ENCODE data around the gene RUFY4.
"Not testable (repeated sequence)": the region's sequence is repeated elsewhere in the genome, so short reads cannot be mapped to it uniquely, and the experiment has no call there.

RUFY4 gene

DNA sequence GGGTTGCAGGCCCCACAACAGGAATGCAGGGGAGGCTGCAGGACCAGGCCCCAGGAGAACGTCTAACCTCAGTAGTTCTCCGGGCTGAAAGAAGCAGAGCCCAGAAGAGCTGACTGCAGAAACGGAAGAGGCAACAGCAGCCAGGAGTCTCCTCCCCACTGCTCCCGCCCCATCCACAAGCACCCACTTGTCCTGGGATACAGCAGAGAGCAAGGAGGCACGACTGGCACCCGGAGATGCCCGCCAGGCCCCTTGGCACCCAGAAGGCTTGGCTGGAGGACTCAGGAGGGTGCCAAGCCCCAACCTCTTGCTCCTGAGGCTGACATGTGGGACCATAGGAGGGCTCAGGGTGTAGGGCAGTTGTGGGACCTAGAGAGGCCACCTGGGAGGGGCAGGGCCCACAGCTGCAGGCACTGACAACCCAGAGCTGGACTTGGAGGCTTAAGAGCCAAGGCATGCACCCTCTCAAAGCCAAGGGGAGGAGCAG lies 37.2 kb upstream of the RUFY4 start:
- no peak for DNase-seq

DNA sequence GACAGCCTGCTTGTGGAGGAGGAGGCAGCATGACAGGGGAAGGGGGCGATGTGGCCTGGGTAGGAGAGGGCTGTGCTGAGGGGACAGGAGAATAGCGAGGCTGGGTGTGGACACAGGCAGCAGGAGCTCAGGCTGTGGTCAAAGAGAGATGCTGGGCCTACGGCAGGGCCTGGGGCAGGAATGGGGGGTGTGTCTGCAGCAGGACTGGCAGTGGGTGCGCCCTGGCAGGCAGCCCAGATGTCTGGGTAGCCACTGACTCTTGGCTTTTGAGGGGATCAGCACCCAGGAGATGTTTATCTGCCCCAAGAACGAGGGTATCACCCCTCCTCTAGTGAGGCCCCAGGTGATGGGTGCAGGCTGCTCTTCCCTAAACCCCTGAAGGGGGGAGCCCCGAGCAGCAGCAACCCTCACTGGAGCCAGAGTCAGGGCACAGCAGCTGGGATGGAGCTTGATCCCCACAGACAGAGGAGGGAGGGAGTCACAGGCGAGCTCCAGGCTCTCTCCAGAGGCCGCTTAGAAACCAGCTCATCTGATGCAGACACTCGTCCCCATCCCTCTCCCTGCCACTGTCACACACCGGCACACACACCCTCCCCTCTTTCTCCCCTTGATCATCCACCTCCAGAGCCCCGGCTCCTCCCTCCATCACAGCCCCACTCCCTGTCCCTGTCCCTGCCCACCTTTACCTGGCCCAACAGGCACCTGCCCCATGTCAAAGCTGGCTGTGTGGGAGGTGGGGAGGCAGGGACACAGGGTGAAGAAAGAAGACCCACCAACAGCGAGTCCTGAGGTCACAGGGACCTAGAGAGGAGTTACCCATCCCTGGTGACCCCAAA lies 36.5 kb upstream of the RUFY4 start:
- no peak for DNase-seq

DNA sequence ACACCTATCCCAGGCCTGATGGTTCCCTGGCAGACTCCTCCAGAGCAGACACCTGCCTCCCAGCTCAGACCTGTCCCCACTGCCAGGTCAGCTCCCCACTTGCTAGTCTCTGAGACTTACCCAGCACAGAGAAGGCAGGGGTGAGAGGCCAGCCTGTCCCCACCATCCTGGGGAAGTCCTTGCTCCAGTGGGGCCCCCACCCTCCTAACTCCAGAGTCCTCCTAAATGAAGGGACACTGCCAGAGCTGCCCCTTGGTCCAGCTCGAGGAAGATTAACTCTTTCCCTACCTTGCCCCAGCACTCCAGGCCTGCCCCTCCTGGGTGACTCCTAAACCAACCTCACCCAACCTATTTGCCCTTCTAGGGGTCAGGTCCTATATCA lies 35.9 kb upstream of the RUFY4 start:
- DNase-seq, result no peak

DNA sequence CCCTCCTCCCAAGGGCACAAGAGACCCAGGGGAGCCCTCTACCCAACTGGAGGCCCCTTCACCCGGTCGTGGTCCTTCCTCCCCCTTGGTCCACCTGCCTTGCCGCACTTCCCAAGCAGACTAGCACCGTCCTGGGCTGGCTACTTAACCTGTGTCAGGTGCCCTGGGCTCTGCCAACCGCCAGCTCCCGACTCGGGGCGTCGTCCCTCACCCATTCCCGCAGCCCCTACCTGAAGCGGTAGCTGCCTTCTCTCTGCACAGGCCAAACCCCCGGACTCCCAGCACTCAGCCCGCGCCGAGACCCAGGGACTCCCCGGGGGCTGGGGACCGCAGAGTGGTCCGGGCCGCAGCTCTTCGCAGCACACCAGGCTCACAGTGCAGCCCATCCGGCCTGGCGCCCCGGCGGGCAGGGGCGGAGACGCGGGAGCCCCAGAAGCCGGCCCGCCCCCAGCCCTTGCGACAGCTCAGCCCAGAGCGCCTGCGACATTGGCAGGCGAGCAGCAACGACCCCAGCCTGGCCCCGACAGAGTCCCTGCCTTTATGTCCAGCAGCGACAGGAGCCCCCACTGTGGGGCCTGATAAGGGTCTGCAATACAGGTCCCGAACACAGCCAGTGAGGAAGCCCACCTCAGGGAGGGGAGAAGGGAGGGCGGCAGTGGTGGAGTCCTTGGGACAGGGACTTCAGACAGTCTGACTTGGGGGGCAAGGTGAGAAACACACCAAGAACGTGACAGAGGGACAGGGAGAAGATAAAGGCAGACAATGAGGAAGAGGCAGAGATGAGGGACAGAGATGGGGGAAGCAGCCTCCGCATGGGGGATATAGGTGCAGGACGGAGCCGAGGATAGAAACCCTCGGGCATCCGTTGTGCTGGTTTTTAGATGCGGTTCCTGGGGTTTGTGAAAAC lies 35.2 kb upstream of the RUFY4 start:
- DNase-seq, result no peak

DNA sequence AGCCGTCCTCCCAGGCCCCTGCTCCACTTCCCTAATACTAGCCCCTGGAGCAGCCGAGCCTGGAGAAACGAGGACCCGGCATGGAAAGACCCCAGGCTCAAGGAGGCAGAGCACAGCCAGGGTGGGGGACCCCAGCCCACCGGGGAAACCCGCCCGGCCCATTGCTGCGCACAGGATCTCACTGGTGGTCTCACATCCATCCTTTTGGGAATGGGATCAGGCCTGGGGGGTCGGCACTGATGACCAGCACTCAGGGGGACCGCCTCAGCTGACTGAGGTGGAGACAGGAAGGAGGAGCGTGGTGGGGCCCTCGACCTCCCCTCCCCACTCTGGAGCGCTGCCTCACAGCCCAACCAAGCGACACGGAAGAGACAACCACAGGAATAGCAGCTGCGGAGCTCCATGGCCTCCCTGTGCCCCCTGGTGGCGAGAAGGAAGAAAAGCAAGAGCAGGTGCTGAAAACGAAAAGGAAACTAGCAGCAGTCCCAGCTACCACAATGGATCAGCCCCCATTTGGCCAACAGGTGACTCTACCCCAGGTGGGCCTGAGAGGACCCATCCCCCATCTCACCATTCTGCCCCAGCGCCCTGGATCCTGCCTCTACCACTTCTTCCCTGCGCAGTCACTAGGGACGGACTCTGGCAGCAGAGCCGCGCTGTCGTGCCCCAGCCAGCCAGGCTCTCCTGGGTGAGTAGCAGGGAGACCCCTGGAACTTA lies 34.4 kb upstream of the RUFY4 start:
- not testable (repeated sequence) for DNase-seq

DNA sequence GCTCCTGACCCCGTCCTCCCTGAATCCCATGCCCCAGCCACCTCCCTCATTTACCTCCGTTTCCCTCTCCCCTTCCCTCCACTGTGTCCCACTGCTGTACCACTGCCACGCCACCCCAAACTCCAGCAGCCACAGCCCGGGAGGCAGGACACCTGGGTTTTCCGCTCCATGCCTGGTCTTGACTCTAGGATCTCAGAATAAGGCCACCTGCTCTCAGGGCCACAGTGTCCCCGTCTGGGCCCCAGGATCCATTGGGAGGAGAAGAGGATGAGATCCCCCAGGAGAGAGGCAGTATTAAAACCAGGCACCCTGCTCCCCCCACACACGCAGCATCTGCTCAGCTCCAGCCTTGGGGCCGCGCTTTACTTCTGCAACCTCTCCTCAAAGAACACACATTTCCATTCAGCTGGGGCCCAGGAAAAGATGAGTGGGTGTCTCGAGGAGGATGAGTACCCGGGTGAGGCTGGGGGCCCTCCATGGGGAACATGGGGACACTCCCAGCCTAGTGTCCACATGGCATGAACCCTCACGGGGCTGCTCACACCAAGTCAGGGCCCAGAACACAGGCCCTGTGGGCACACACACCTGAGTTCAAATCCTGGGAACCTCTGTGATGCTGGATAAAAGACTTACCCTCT lies 33.5 kb upstream of the RUFY4 start:
- no peak for DNase-seq

DNA sequence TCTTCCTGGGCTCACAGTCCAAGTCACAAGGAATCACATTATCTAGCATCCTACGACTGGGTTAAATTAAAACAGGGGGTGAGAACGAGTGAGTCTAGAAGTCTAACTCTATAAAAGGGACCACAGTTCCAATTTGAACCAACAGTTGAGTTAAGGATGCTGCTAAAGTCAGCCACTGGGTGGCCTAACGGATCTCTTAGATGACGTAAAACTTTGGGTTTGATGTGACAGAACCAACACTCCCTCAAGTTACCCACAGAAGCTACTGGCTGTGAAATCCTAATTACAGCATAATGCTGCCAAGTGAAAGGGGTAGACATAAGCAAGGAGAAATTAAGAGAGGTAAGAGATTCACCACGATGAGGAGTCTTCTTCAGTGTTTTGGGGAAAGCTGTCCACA lies 32.7 kb upstream of the RUFY4 start:
- DNase-seq, result no peak

DNA sequence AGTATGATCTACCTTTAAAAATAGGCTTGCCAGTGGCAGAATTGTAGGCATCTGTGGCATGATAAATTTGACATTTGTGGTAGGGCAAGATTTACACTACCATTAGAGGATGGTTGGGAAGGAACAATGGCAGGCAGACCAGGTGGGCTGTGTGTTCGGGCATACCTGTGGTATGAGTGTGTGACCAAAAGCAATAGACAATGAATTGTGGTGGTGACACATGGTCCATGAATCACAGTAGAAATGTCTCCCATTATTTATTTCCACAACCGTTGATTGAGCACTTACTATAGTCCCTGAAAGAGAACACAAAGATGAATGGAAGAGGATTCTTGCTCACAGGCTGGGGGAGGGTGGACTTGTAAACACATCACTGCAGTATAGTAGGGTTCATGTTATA lies 29.9 kb upstream of the RUFY4 start:
- DNase-seq, result no peak

DNA sequence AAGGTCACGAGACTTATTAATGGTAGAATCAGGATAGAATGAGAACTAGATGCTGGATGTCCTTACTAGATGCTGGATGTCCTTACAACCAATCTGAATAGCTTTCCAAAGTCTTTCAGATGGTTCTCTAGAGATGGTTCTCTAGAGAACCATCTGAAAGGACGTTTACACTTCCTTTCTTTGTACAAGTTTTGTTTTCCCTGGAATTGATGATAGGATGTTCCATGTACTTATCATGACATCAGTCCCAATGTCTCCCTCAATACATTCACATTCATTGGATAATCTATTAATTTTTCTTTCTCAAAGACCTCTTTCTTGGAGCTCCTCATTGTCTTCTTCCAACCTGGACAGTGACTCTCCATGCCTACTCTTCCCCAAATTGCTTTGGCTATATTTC lies 28.2 kb upstream of the RUFY4 start:
- no peak for DNase-seq

DNA sequence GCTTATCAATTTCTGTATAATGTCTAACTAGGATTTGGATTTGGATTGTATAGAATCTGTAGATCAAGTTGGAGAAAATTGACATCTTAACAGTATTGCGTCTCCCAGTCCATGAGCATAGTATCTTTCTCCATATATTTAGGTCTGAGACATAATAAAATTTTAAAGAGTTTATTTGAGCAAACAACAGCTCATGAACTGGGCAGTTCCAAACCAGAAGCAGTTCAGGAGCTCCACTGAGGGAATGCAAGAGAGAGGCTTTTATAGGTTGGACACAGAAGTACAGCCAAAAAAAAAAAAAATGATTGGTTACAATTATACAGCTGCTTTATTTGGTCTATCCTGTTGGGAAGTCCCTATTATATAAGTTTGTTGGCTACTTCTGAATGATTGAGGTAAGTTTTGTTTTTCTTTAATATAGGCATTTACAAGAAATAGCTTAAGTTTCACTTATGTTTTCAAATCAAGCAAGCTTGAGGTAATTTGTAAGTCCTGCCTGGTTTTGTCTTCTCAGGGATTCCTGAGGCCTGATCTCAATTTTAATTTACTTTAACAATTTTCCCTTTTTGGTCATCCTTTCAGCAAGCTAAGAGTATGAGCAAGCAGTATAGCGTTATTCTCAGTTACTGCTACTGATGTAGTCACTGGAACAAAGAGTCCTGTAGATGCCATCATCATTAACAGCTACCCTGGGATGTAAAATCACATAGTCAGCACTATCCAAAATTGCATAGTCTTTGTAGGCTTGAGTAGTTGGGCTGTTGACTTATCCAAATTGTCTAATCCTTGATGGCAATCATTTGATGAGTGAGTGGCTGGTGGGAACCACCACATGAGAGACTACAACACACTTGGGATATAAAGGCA lies 27.5 kb upstream of the RUFY4 start:
- DNase-seq, result no peak

DNA sequence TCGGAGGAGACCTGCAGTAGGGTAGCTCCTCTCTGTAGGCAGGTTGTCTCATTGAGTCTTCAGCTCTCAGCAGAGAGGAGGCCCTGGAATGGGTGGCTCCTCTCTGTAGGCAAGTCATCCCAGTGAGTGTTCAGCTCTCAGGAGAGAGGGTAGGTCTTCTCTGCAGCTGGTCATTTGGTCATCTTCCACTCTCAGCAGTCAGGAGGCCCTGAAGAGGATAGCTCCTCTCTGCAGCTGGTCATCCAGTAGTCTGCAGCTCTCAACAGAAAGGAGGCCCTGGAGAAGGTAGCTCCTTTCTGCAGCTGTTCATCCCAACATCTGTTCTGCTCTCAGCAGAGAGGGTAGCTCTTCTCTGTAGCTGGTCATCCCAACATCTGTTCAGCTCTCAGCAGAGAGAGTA lies 26.0 kb upstream of the RUFY4 start:
- no peak for DNase-seq

DNA sequence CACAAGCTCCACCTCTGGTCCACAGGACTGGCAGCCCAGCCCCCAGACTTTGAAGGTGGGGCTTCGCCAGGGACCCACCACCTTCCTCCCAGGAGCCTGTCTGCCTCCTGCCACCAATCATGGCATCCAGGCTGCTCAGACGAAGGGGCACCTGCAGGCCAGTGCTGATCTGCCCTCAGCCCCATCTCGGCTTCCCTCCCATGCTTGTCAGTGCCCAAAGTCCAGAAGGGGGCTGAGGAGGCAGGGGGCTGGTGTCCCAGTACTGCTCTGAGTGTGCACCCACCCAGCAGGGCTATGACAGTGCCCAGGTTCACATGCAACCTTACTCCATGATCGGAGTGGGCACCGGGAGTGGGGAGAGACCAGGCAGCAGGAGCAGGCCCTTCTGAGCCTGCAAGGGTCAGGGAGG lies 25.3 kb upstream of the RUFY4 start:
- no peak for DNase-seq

DNA sequence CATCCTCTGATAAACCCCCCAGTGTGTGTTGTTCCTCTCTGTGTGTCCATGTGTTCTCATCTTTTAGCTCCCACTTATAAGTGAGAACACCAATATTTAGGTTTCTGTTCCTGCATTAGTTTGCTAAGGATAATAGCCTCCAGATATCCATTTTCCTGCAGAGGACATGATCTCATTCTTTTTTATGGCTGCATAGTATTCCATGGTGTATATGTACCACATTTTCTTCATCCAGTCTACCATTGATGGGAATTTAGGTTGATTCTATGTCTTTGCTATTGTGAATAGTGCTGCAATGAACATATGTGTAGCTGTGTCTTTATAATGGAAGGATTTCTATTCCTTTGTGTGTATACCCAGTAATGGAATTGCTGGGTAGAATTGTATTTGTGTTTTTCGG lies 24.5 kb upstream of the RUFY4 start:
- not testable (repeated sequence) for DNase-seq

DNA sequence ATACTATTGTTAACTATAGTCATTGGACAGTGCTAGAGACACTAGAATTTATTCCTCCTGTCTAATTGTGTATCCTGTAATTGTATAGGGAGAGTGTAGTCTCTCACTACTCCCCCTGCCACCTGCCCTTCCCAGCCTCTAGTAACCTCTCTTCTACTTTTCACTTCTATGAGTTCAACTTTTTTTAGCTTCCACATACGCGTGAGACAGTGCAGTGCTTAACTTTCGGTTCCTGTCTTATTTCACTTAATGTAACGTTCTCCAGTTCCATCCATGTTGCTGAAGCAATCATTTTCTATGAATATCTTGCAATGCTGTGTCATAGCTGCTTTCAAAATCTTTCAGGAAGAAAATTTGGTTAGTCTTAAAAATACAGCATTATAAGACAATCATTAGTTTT lies 22.8 kb upstream of the RUFY4 start:
- no peak for DNase-seq

DNA sequence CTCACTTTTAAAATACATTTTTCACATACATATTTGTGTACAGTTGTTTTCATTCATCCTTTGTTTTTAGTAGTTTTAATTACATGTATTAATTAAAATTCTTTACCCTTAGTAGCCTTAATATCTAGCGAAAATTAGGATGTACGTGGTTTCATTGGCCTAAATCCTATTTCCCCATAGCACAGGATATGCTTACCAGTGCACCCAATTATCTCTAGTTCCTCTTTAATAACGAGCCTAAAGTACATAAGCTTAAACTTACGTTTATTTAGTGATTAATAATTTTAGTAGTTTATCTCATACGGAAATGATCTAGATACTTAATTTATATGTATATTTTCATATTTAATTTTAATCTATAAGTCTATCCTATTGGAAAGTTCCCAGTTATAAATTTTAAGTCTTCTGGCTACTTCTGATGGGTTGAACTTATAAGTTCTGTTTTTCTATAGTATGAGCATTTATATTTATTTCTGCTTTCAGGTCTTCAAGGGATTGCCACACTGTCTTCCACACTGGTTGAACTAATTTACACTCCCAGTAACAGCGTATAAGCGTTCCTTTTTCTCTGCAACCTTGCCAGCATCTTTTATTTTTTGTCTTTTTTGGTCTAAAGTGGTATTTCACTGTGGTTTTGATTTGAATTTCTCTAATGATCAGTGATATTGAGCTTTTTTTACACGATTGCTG lies 21.4 kb upstream of the RUFY4 start:
- no peak for DNase-seq

DNA sequence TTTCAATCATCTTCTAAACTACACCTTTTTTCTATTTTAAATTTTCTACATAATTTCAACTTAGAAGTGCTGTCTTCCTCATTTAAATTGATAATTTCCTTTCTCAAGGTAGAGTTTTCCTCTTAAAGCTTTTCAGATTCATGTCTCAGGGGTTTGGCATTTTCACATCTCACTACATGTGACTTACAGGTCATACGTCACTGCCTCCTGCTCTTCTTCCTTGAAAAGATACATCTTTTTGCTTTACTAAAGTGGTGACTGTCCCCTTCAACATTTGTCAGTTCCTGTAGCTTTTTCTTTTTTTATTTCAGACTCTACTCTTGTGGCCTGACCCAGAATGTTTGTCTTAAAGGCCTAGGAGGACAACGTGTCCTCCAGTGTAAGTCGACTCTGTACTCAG lies 17.1 kb upstream of the RUFY4 start:
- no peak for DNase-seq

DNA sequence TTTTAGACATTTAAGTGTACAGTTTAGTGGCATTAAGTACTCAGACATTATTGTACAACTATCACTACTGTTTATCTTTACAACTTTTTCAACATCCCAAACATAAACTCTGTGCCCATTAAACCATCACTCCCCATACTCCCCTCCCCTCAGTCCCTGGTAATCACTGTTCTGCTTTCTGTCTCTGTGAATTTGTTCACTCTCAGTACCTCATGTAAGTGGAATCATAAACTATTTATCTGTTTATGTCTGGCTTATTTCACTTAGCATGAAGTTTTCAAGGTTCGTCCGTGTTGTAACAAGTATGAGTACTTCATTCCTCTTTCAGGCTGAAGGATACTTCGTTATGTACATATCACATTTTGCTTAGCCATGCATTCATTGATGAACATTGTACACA lies 9.8 kb upstream of the RUFY4 start:
- no peak for DNase-seq

DNA sequence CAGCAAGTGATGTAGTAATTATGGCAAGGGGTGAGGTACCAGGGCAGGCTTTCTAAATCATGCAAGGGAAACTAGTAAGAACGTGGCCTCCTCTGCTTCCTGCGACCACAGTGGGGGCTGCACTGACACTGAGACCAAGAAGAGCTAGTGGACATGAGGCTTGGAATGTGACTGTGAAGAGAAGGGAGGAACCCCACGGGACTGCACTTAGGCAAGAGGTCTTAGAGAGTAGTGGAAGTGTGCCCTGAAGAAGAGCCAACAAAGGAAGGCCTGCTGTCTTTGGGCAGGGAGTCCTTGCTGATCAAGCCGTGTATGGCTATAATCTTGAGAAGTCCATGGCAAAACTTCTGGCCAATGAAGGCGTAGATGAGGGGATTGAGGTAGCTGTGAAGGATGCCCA lies 8.9 kb upstream of the RUFY4 start:
- no peak for DNase-seq

DNA sequence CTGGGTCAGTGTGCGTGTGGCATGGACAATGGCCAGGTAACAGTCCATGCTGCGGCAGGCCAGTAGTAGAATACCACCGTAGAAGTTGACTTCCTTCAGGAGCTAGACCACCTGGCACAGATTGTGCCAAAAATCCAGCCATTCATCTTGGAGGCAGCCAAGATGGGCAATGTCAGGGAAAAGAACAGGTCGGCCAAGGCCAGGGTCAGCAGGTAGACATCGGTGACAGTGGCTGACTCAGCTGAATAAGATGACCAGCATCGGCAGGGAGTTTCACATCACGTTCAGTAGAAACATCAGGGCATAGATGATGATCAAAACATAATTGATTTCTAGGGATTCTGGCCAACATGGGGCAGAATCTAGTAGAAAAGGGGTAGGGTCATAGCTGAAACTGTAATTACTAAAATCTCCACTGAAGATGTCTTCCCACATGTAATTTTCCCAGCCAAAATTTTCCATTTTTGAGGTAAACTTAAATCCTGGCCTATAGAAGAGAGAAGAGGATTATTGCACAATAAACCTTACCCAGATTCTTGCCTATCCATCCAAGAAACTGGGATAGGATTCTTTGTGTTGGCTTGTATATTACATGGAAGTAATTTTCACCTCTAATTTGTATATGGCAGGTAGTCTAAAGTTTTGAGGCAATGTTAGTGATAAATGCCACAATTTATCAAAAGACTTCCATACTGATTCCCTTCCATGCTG lies 7.9 kb upstream of the RUFY4 start:
- DNase-seq, result no peak

DNA sequence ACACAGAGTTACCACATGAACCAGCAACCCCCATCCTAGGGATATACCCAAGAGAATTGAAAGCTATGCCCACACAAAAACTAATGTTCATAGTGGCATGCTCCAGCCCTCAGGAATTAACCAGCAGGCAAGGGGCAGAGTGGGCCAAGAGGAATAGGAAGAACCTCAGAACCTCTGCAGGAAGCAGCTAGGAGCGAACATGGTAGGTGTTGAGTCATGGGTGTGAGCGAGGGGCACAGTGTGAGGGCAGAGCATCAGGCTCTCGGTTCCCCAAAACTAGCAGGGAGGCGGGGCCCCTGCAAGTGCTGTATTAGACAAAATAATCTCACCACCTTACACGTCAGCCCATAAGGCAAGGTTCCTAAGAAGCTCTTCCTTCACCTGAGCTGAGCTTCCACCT lies 5.6 kb upstream of the RUFY4 start:
- no peak for DNase-seq

DNA sequence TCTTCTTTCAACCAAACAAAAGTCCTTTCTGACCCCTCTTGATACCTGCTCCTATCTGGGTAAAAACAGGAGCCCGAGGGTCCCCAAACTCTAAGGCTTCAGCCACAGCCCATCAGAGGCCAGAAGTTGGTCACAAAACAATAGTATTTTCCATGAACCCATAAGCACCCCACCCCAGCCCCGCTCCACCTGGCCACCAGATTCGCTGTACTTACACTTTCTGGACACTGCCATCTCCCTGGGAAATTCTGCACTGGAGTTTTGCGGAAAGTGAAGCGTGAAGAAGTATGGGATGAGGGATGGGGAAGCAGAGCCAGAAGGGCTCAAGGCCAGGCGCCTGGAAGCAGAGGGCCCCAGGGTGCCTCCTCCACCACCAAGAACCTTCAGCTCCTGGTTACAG lies 5.2 kb upstream of the RUFY4 start:
- no peak for DNase-seq

All from NCI-H226 (cell line).